HG02678 (cell line): Measurements from ENCODE around the gene PPWD1.
A peak's percentile ranks its signal among the peaks of the same experiment; 100 is the strongest.
"Not testable (repeated sequence)": the region's sequence is repeated elsewhere in the genome, so short reads cannot be mapped to it uniquely, and the experiment has no call there.

Source experiments
- ATAC-seq: cut with Tn5 transposase; IDR thresholded peaks from one replicate; pipeline ENCODE4 v1.9.1; 2021; ENCODE audit warnings: mild to moderate bottlenecking, moderate library complexity; ENCODE audit not compliant: unreplicated experiment

The PPWD1 gene

DNA sequence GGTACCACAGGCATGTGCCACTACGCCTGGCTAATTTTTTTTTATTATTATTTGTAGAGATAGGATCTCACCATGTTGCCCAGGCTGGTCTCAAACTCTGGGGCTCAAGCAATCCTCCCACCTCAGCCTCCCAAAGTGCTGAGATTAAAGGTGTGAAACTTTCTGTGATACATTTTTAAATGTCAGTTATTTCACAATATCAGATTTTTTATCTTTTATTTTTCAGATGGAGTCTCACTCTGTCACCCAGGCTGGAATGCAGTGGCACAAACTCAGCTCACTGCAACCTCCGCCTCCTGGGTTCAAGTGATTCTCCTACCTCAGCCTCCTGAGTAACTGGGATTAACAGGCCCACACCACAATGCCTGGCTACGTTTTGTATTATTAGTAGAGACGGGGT, 58.9 kb downstream of the PPWD1 start:
- not testable (repeated sequence) for ATAC-seq

DNA sequence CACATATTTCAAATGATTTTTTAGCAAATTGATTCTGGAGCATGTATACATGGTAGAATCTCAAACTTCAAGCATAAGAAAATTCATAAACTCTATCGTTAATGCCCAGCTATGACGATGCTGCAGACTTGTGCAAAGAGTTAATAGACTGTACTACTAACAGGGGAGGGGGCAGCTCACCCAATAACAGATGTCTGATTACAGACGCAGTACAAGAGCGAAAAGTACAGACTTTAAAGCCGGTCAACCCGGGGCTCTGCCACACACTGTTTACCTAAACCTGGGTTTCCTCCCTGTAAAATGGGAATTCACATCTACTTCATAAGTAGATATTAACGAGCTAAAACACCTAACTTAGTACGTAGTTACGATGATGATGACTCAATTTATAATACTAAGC, 60.4 kb downstream of the PPWD1 start:
- no peak for ATAC-seq

GRCh38 chr5:65624025-65624570, 61.0 kb downstream of the PPWD1 start, which contains the start of gene TRIM23:
TRIM23 (minus strand) TSS chr5:65624333; CDS start chr5:65624274, 59 bp downstream.
- peak; percentile 93 for ATAC-seq

GRCh38 chr5:65624571-65625555, 61.8 kb downstream of the PPWD1 start, which contains the start of the genes SHLD3 and TRAPPC13:
SHLD3 (plus strand) TSS chr5:65625027; CDS start chr5:65629588, 4,561 bp downstream.
TRAPPC13 (plus strand) TSS chr5:65625027; CDS start chr5:65625061, 34 bp downstream.
- peak; percentile 72 for ATAC-seq

DNA sequence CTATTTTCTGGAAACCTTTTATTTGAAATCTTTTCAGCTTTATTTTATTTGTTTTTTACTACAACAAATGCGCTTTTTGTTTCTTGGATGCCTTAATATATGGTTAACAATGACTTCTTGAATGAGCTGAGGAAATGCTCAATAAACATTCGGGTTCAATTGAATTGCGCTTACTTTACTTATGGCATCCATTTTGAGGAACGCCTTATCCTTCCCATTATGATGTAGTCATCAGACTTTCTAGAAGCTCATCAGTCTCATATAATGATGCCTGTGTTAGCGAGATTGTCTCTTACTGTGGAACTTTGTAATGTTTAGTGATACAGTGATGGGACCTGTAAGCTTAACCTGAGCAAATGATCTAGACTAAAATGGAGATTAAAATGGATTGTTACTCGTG, 62.6 kb downstream of the PPWD1 start:
- no peak for ATAC-seq

DNA sequence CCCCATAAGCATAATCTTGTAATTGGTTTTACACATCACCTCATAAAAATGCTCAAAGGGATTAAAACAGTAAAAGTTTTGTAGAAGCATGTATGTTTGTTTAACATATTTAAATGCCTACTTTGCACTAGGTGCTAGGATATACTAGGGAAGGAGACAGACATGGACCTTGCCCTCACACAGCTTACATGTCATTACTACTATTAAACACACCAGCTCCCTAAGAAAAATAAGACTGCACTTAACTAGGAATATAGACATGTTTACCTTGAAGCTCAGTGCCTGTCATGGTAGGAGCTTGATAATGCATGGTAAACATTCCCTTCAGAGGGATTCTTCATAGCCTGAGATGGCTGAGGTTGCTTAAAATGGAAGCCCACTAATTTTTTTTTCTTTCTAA, 67.9 kb downstream of the PPWD1 start:
- ATAC-seq = no peak
